ENCODE data around the gene SFT2D2.

Gene SFT2D2

DNA sequence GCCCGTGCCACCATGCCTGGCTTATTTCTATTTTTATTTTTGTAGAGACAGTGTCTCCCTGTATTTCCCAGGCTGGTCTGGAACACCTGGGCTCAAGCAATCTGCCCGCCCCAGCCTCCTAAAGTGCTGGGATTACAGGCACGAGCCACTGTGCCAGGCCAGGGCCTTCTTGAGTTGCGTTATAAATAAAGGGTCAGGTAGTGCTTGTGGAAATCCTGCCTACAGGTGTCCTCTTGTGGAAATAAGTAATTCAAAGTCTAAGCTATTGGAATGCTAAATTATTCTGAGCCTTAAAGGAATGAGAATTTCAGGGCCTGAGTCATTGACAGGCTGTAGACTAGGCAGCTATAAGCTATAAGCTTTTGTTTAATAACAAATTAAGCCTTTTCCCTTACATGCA lies 8.1 kb upstream of the SFT2D2 start:
- TF ChIP-seq, protein P1, sequence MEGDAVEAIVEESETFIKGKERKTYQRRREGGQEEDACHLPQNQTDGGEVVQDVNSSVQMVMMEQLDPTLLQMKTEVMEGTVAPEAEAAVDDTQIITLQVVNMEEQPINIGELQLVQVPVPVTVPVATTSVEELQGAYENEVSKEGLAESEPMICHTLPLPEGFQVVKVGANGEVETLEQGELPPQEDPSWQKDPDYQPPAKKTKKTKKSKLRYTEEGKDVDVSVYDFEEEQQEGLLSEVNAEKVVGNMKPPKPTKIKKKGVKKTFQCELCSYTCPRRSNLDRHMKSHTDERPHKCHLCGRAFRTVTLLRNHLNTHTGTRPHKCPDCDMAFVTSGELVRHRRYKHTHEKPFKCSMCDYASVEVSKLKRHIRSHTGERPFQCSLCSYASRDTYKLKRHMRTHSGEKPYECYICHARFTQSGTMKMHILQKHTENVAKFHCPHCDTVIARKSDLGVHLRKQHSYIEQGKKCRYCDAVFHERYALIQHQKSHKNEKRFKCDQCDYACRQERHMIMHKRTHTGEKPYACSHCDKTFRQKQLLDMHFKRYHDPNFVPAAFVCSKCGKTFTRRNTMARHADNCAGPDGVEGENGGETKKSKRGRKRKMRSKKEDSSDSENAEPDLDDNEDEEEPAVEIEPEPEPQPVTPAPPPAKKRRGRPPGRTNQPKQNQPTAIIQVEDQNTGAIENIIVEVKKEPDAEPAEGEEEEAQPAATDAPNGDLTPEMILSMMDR (IDR thresholded peaks at IDR 0.05): no peak

DNA sequence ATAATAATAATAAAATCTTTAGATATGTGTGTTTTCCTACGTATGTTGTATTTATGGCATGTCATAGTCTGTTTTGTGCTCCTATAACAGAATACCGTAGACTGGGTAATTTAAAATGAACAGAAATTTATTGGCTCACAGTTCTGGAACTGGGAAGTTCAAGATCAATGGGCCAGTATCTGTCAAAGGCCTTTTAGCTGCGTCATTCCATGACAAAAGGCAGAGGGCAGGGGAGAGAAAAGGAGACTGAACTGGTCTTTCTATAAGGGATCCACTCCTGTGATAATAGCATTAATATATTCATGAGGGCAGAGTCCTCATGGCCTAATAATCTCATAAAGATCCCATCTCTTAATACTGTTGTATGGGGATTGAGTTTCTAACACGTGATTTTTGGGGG lies 7.1 kb upstream of the SFT2D2 start:
- TF ChIP-seq, protein P1 (IDR thresholded peaks at IDR 0.05): no peak

DNA sequence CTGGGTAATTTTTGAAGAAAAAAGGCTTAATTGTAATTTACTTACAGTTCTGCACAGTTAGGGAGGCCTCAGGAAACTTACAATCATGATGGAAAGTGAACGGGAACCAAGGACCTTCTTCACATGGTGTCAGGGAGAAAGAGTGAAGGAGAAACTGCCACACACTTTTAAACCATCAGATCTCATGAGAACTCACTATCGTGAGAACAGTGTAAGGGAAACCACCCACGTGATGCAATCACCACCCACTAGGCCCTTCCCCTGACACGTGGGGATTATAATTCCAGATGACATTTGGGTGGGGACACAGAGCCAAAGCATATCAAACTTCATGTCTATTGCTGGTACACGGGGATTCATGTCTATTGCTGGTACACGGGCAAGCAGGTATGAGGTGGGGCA lies 5.3 kb upstream of the SFT2D2 start:
- TF ChIP-seq, protein P1 (IDR thresholded peaks at IDR 0.05): no peak

DNA sequence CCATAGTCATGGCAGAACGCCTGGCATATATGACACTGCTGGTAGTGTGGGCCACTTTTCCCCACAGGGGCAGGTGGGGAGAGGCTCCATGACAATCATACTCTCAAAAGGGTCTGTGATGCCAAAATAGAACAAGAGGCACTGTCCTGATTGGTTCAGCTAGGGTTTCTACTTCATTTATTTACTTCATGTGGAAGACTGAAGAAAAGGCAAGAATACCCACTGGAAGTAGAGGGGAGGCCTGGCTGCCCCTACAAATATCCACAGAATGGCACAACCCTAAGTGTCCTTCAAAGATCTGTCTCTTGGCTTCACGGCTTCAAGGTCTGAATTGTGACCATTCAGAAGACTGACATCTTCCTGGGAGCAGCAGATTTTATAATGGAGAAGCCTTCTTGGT lies 4.5 kb upstream of the SFT2D2 start:
- TF ChIP-seq, protein P1 (IDR thresholded peaks at IDR 0.05): no peak

DNA sequence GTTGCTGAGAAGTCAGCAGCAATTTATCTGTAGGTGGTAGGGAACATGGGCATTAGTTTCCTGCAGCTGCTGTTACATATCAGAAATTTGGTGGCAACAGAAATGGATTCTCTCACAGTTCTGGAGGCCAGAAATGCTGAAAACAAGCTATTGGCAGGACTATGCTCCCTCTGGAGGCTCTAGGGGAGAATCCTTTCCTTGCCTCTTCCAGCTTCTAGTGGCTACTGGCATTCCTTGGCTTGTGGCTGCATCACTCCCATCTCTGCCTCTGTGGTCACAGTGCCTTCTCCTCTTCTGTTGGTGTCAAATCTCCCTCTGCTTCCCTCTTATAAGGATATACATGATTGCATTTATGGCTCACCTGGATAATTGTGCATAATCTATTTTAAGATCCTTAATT lies 2.5 kb upstream of the SFT2D2 start:
- TF ChIP-seq, protein P1 (IDR thresholded peaks at IDR 0.05): no peak

DNA sequence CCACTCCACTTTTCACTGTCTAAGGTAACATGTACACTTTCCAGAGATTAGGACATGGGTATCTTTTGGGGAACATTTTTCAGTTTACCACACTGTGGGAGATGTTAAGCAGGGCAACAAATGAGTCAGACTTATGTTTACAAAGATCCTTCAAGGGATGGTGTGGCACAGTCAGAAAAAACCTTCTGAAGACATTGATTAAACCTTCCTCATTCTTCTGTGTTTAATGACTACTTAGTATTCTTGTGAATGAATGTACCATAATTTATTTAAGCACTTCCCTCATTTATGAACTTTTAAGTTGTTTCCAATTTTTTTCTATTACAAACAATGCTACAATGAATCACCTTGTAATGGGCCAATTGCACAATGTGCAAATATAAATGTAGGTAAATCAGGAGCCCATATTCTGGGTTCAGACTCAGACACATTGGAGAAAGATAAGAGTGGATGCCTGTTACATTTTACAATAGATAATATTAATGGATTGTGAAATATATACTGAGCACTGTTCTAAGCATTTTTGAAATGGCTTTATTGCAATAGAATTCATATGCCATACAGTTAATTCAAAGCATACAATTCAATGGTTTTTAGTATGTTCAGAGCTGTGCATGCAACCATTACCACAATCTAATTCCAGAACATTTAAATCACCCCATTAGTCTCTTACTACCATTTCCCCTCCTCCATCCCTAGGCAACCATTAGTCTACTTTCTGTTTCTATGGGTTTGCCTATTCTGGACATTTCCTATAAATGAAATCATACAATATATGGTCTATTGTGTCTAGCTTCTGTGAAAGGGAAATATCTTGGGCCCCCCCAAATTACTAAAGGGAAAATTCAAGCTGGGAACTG lies 1.9 kb upstream of the SFT2D2 start:
- TF ChIP-seq, protein P1 (IDR thresholded peaks at IDR 0.05): no peak

DNA sequence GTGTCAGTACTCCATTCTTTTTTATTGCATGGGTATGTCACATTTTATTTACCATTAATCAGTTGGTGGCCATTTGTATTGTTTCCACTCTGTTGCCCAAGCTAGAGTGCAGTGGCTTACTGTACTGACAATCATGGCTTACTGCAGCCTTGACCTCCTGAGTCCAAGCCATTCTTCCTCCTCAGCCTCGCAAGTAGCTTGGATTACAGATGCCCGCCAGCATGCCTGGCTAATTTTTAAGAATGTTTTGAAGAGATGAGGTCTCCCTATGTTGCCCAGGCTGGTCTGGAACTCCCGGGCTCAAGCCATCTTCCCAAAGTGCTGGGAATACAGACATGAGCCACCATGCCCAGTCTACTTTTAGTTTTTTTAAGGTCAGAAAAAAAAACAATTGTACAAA lies 813 bp upstream of the SFT2D2 start:
- TF ChIP-seq, protein P1 (IDR thresholded peaks at IDR 0.05): no peak

Data from LNCAP (cell line).